ENCODE data around the gene CYP8B1. TPM values are rescaled to one million over a fixed set of nuclear protein-coding genes. Genes with fewer than 3 reads are reported as not detected.

The CYP8B1 gene, protein sequence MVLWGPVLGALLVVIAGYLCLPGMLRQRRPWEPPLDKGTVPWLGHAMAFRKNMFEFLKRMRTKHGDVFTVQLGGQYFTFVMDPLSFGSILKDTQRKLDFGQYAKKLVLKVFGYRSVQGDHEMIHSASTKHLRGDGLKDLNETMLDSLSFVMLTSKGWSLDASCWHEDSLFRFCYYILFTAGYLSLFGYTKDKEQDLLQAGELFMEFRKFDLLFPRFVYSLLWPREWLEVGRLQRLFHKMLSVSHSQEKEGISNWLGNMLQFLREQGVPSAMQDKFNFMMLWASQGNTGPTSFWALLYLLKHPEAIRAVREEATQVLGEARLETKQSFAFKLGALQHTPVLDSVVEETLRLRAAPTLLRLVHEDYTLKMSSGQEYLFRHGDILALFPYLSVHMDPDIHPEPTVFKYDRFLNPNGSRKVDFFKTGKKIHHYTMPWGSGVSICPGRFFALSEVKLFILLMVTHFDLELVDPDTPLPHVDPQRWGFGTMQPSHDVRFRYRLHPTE
- not detected for total RNA-seq
- polyA plus RNA-seq: 0.10 TPM

DNA sequence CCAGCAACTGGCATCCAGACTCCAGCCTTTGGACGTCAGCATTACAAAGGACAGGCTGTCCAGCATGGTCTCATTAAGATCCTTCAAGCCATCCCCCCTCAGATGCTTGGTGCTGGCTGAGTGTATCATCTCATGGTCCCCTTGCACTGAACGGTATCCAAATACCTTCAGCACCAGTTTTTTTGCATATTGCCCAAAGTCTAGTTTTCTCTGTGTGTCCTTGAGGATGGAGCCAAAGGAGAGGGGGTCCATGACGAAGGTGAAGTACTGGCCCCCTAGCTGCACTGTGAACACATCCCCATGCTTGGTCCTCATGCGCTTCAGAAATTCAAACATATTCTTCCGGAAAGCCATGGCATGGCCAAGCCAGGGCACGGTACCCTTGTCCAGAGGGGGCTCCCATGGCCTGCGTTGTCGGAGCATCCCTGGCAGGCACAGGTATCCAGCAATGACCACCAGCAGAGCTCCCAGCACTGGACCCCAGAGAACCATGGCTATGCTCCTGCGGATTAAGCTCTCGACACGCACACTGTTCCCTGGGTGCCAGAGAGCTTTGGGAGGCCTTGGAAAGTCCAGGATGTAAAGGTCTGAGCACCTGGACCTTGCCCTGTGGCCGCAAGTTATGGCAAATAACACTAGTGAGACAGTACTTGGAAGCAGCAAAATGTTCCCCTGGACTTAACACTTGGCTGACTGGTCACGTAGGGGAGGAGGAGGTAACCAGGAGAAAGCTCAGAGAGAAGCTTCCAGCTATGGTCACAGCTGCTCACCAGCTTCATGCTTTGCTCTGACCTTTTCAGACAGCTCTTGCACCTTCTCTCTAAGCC lies at the start of gene CYP8B1:
CYP8B1 (minus strand) TSS at position 555 of the 827 bp plus-strand sequence; CDS start at position 492, 63 bp downstream.
- DNase-seq (ENCODE audit: extremely low spot score): no peak
- 85% methylated on average over 13 of the region's 13 CpGs for WGBS
- Histone ChIP-seq H3K27ac (ENCODE audit: low read depth) (no peak within 1 kb of the TSS), H3K36me3 (ENCODE audit: insufficient read depth) (no peaks in the 10 kb centered on the region), H3K4me3 (ENCODE audit: low read depth, low read length) (no peak within 1 kb of the TSS), H3K4me1 (ENCODE audit: insufficient read depth) (no peaks in the 10 kb centered on the region)

DNA sequence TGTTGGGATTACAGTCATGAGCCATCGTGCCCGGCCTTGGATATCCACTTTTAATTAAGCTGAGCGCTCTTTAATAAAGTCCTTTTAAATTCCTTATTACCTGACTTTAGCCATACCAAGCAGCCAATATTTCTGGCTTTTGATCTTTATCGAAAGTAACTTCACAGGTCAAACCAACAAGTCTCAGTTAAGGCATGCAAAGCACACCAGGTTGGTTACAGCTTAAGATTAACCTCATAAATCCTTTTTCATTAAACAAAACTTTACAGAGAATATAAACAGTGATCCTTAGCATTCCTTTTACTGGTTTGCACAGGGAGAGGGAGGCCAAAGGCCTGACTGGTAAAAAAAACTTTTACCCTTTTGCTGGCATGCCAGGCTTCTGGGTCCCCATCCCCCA lies 47.9 kb upstream of the CYP8B1 start:
- Histone ChIP-seq H3K4me1 (ENCODE audit: insufficient read depth) (no peaks in the 10 kb centered on the region), H3K4me3 (ENCODE audit: low read depth, low read length) (no peak overlapping the region), H3K27ac (ENCODE audit: low read depth) (no peak overlapping the region), H3K36me3 (ENCODE audit: insufficient read depth) (no peaks in the 10 kb centered on the region)
- 44% methylated on average over 4 of the region's 4 CpGs for WGBS
- no peak for DNase-seq (ENCODE audit: extremely low spot score)

DNA sequence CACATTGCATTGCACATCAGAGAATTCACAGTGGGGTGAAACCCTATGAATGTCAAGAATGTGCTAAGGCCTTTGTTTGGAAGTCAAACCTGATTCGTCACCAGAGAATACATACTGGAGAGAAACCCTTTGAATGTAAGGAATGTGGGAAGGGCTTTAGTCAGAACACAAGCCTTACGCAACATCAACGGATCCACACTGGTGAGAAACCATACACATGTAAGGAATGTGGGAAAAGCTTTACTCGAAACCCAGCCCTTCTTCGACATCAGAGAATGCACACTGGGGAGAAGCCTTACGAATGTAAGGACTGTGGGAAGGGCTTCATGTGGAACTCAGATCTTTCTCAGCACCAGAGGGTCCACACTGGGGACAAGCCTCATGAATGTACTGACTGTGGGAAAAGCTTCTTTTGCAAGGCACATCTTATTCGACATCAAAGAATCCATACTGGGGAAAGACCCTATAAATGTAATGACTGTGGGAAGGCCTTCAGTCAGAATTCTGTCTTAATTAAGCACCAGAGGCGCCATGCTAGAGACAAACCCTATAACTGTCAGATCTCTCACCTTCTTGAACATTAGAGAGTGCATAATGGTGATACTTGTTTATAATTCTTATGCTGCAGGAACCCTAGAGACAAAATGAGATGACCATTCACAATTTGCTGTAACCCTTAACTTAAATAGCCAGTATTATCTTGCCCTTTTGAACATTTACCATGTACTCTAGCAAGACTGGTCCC lies 39.3 kb upstream of the CYP8B1 start:
- WGBS: 98% methylated on average over 8 of the region's 8 CpGs
- Histone ChIP-seq H3K36me3 (ENCODE audit: insufficient read depth) (peaks cover 16% of the 10 kb centered on the region), H3K4me3 (ENCODE audit: low read depth, low read length) (no peak overlapping the region), H3K27ac (ENCODE audit: low read depth) (no peak overlapping the region), H3K4me1 (ENCODE audit: insufficient read depth) (no peaks in the 10 kb centered on the region)
- DNase-seq (ENCODE audit: extremely low spot score): no peak

DNA sequence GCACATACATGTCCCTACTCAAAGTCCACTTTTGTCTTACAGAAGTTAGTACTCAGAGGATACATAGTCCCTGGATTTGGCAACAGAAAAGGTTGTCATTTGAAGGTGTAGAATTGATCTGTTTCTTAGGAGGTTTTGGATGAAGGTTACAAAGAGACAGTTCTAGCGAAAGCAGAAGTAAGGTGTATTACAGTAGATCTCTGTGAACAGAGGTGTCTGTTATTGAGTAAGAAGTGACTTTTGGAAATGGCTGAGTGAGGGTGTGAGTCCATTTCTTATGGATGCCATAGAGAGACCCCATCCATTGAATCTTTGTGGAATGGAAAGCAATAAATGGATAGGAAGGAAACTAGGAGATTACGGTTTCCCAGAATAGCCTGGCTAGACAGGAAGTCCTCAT lies 35.9 kb upstream of the CYP8B1 start:
- DNase-seq (ENCODE audit: extremely low spot score): no peak
- Histone ChIP-seq H3K36me3 (ENCODE audit: insufficient read depth) (peaks cover 16% of the 10 kb centered on the region), H3K4me1 (ENCODE audit: insufficient read depth) (no peaks in the 10 kb centered on the region), H3K27ac (ENCODE audit: low read depth) (no peak overlapping the region), H3K4me3 (ENCODE audit: low read depth, low read length) (no peak overlapping the region)
- 95% methylated on average over 2 of the region's 2 CpGs for WGBS

DNA sequence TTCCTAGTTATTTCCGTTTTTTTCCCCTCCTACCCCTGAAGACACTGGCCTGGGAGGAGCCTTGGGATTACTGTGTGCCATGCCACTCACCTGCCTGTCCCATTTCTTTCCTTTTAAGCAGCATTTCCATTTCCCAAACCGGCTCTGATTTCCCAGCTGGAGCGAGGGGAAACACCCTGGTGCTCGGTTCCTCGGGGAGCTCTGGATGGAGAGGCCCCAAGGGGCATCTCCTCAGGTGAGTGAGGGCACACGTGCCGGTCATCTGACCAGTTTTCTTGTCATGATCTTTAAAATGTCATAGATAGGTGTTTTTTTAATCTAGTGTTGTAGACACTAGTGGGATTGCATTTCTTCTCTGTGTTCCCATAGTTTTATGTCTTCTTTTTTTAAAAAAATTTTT lies 33.0 kb upstream of the CYP8B1 start:
- no peak for DNase-seq (ENCODE audit: extremely low spot score)
- Histone ChIP-seq H3K4me1 (ENCODE audit: insufficient read depth) (no peaks in the 10 kb centered on the region), H3K4me3 (ENCODE audit: low read depth, low read length) (no peak overlapping the region), H3K27ac (ENCODE audit: low read depth) (no peak overlapping the region), H3K36me3 (ENCODE audit: insufficient read depth) (peaks cover 8% of the 10 kb centered on the region)
- WGBS: 93% methylated on average over 7 of the region's 7 CpGs

DNA sequence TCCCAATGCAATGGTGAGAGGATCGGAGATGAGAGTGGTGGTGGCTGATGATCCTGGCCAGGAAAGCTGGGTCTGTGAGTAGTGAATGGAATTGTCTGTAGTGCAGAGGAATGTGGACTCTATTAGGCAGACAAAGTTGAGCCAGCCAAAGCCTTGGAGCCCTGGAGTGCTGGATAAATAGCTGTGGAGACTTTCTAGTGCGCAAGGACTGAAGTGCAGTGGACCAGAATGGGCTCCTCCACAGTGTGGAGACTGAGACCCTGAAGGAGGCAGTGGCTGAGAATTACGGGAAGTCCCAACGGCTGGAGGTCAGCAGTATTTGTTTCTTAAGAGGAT lies 31.1 kb upstream of the CYP8B1 start:
- H3K4me3 ChIP-seq (ENCODE audit: low read depth, low read length): peak overlapping the region; percentile 66
- WGBS: 52% methylated on average over 4 of the region's 4 CpGs
- no peak overlapping the region for H3K27ac ChIP-seq (ENCODE audit: low read depth)
- peaks cover 7% of the 10 kb centered on the region for H3K36me3 ChIP-seq (ENCODE audit: insufficient read depth)
- H3K4me1 ChIP-seq (ENCODE audit: insufficient read depth): no peaks in the 10 kb centered on the region
- DNase-seq (ENCODE audit: extremely low spot score): no peak

DNA sequence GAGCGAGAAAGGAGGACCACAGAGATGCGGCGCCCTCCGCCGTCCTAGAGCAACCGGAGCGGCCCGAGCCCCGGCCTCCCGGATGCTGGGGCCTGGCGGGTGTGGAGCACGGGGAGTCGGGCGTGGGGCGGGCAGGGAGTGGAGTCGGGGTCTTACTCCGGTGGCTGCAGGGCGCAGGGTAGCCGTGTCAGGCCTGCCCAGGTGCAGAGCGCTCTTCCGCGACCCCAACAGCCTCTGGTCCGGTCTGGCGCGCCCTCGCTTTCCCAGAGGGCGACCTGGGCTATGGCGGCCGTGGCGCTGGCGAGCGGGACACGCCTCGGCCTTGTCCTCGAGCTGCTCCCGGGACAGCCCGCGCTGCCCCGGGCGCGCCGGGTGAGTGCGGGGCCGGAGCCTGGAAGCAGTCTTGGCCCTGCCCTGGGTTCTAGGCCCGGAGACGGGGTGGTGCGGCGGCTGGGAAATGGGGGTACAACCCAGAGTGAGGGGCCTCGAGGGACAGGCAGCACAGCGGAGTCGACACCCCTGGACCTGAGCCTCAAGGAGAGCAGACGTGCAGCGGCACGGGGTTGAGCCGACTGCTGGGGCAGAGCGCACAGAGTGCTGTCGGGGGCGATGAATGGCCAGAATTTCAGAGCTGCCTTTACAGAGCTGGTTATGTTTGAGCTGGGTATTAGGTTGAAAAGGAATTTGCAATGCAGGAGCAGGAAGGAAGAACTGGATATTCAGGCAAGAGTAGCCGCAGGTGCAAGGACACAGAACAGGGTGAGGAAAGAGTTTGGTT lies 30.6 kb upstream of the CYP8B1 start, which contains the start of gene ZNF662:
ZNF662 (plus strand) TSS at position 73 of the 778 bp plus-strand sequence. CDS start 1,973 bp downstream, outside the sequence.
- DNase-seq (ENCODE audit: extremely low spot score): no peak
- Histone ChIP-seq H3K4me1 (ENCODE audit: insufficient read depth) (no peaks in the 10 kb centered on the region), H3K27ac (ENCODE audit: low read depth) (no peak within 1 kb of the TSS), H3K36me3 (ENCODE audit: insufficient read depth) (peaks cover 2% of the 10 kb centered on the region), H3K4me3 (ENCODE audit: low read depth, low read length) (peak within 1 kb of the TSS; percentile 66)
- 1% methylated on average over 59 of the region's 59 CpGs for WGBS

DNA sequence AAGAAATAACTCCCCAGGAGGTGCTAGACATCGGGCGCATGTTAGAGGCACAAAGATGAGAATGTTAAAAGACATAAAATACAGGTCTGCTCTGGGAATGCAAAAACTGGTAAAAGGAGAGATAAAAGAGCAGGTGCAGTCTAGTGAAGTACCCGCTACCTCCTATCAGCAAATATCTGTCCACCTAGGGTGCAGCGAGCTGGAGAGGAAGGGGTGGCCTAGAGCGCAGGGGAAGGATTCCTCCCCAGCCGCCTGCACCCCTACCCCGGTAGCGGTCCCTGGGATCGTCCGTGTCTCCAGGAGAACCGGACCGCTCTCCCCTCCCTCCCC lies 30.0 kb upstream of the CYP8B1 start:
- no peaks in the 10 kb centered on the region for H3K36me3 ChIP-seq (ENCODE audit: insufficient read depth)
- H3K27ac ChIP-seq (ENCODE audit: low read depth): no peak overlapping the region
- WGBS: 9% methylated on average over 12 of the region's 12 CpGs
- H3K4me1 ChIP-seq (ENCODE audit: insufficient read depth): no peaks in the 10 kb centered on the region
- peak overlapping the region; percentile 66 for H3K4me3 ChIP-seq (ENCODE audit: low read depth, low read length)
- no peak for DNase-seq (ENCODE audit: extremely low spot score)

DNA sequence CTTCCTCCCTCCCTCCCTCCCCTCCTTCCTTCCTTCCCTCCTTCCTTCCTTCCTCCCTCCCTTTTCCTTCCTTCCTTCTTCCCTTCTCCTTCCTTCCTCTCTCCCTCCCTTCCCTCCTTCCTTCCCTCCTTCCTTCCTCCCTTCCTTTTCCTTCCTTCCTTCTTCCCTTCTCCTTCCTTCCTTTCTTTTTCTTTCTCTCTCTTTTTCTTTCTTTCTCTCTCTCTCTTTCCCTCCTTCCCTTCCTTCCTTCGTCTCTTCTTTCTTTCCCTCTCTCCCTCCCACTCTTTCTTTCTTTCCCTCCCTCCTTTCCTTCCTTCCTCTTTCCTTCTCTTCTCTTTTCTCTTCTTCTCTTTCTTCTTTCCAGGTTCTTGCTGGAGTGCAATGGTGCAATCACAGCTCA lies 28.4 kb upstream of the CYP8B1 start:
- Histone ChIP-seq H3K4me3 (ENCODE audit: low read depth, low read length) (no peak overlapping the region), H3K4me1 (ENCODE audit: insufficient read depth) (no peaks in the 10 kb centered on the region), H3K27ac (ENCODE audit: low read depth) (no peak overlapping the region), H3K36me3 (ENCODE audit: insufficient read depth) (no peaks in the 10 kb centered on the region)
- 93% methylated on average over 1 of the region's 1 CpG for WGBS
- DNase-seq (ENCODE audit: extremely low spot score): no peak

DNA sequence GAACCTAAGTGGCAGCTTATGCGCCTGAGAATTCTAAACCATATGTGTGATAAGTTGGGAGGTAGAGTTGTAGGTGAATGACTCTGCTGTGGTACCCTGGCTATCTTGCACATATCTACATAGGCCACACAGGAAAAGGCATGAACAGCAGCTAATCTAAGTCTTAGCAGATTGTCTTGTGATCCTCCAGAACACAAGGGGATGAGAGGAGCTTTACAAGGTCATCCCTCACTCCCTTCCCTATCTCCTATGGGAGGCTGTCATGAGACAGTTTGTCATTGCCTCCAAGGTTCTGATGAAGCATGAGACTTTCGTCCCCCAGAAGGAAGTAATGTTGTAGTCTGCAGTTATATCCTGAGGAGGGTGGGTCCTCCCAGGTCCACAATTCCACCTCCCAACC lies 26.6 kb upstream of the CYP8B1 start:
- WGBS: 85% methylated on average over 2 of the region's 2 CpGs

DNA sequence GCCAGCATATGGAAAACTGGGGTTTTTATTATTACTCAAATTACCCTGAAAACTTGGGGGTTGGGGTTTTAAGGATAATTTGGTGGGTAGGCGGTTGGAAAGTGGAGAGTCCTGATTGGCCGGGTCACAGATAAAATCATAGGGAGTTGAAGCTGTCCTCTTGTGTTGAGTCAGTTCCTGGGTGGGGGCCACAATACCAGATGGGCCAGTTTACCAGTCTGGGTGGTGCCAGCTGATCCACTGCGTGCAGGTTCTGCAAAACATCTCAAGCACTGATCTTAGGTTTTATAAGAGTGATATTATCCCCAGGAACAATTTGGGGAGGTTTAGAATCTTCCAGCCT lies 25.4 kb upstream of the CYP8B1 start:
- Histone ChIP-seq H3K4me3 (ENCODE audit: low read depth, low read length) (no peak overlapping the region), H3K4me1 (ENCODE audit: insufficient read depth) (no peaks in the 10 kb centered on the region), H3K36me3 (ENCODE audit: insufficient read depth) (no peaks in the 10 kb centered on the region), H3K27ac (ENCODE audit: low read depth) (no peak overlapping the region)
- 55% methylated on average over 3 of the region's 3 CpGs for WGBS
- no peak for DNase-seq (ENCODE audit: extremely low spot score)

More for the DNA sequence above, 26.6 kb upstream of the CYP8B1 start:
- Histone ChIP-seq H3K36me3 (ENCODE audit: insufficient read depth) (no peaks in the 10 kb centered on the region), H3K4me3 (ENCODE audit: low read depth, low read length) (no peak overlapping the region), H3K27ac (ENCODE audit: low read depth) (no peak overlapping the region), H3K4me1 (ENCODE audit: insufficient read depth) (no peaks in the 10 kb centered on the region)
- DNase-seq (ENCODE audit: extremely low spot score): no peak

DNA sequence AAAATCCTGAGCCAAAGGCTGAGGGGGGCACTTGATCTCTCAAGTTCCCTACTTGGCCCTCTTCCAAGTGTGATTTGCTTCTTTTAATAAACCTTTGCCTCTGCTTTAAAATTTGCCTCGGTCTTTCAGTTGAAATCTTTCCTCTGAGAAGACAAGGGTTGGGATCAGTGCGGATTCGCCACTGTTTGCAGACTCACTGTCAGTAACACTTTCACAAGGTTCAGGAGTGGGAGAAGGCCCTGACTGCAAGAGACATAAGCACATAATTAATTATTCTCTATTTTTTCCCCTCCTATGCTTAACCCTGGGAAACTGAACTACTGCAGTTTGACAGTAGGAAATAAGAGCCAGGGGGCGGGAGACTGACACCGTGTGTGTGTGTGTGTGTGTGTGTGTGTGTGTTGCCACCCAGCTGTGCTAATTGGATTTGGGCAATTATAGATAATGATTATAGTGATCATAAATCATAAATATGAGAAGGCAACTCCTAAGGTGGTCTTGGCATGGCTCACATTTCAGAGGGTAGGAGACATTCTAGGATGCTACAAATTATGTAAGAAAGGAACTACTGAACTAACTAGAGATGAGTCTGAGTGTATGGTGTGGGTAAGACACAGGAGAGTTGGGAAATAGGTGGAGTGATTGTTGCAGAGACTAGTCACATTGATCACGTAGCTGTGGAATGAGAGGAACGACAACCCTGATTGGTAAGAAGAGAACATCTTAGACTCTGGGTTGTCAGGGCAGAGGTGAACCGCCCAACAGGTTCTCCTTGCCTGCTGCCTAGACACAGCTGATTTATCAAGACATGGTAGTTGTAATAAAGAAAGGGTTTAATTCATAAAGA lies 24.8 kb upstream of the CYP8B1 start:
- H3K27ac ChIP-seq (ENCODE audit: low read depth): no peak overlapping the region
- no peaks in the 10 kb centered on the region for H3K4me1 ChIP-seq (ENCODE audit: insufficient read depth)
- 67% methylated on average over 8 of the region's 8 CpGs for WGBS
- no peak overlapping the region for H3K4me3 ChIP-seq (ENCODE audit: low read depth, low read length)
- no peak for DNase-seq (ENCODE audit: extremely low spot score)
- H3K36me3 ChIP-seq (ENCODE audit: insufficient read depth): no peaks in the 10 kb centered on the region
